Activated T-cell treated with anti-CD3 and anti-CD28 coated beads for 4 hours (primary cell): ENCODE results near the gene ANKRD39.

Experiments
- DNase-seq: peaks from one replicate; pipeline ENCODE4 v3.0.0-alpha.2; 2020

Gene ANKRD39

DNA sequence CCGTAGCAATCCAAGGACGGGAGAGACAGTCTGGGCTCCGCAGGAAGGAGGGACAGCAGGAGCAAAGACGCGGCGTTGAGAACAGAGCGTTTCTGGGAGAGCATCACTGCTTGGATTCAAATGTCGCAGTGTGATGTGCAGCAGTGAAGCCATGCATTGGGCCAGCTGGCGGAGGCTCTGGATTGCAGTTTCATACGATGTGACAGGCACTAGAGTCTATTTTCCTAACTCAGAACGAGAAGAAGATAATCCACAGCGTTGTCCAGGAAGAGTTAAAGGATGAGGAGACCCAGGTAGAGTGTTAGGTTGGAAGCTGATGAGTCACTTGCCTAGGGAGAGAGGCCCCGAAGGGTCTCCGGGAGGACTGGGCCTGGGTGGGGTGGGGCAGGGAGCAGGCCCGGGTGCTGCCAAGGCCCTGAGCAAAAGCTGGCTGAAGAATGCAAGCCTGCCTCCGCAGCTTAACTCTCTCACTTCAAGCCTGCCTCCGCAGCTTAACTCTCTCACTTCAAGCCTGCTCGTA is 29.7 kb upstream of the ANKRD39 start:
- DNase-seq, result no peak

DNA sequence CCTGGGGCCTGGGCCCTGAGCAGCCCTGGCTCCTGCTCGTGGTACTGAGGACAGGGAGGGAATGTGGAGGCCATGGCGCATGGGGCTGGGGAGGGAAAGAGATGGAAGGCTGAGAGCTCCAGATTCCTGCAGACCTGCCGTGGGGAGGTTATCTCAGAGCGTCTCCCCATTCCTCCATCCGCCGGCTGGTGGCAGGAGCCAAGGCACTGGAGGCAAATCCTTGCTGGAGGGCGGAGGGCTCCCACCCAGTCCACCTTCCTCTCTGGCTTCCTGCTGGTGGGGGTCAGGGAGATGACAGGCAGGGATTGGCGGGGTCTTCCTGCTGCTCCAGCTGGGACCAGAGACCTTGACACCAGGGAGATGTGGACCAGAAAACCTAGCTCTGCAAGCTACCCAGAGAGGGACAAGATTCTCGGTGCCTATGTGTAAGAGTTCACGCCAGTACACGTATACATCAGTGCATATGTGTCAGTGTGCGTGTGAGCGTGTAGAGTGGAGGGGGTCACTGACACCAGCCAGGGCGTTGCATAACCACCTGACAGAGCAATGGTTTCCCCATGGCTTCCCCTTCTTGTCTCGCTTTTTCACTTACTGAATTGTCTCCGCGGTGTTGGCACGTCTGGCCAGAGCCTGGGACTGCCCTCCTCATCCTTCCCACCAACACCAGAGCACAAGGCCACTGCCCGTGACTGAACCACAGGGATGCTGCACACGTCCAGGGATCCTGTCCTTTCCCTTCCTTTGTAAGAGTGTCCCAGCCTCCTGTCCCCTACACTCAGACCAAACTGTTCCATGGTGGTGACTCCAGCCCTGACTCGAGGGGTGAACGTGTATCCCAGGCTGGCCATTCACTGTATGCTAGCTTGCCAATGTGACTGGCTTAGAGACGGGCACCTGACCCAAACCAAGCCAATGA is 27.9 kb upstream of the ANKRD39 start:
- DNase-seq, result no peak

DNA sequence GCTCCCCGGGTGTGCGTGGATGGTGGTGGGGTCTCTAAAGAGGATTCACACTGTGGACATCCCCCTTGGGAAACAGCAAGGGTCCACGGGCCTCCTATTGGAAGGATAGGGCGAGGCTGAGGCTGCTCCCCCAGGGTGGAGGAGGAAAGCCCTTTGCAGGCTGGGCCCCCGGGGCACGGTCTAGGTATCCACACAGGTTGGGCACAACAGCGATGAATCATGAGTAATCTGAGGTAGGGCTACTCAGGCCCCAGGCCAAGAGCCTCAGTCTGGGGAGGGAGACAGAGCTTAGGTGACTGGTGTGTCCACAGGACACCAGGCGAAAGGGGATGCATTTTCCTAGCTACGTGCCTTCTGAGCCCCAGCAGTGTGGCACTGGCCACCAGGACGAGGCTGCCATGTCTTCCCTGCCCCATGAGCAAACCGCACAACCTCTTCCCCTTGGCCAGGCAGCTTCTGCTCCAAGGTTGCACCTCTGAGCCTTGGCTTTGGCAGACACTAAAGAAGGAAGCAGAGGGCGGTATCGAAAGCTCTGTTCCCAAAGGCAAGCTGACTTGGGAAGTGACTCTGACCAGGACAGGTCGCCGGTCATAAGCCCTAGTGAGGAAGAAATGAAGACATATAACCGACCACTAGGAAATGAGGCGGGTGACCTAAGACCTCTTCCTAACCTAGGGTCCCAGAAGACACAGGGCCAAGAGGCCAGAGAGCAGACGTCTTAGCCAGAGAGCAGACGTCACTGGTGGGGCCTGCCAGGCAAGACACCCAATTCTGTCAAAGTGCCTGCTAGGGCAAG is 26.7 kb upstream of the ANKRD39 start:
- no peak for DNase-seq

DNA sequence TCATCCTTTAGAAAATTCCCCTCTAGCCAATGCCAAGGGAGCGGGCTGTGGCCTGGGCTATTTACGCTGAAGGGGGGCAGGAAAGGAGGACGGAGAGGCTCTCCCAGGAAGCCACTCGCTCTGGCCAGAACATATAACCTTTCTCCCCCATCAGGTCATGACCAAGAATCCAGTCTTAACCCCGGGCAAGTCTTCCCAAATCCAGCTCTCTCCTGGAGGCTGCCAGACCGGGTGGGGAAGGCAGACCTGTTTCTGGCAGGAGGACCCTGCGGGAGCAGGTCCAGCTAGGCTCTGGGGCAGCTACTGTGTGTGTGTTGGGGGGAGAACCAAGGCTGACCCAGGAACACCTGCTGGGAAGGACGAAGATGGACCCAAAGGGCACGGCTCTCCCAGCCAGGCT is 25.5 kb upstream of the ANKRD39 start:
- no peak for DNase-seq

DNA sequence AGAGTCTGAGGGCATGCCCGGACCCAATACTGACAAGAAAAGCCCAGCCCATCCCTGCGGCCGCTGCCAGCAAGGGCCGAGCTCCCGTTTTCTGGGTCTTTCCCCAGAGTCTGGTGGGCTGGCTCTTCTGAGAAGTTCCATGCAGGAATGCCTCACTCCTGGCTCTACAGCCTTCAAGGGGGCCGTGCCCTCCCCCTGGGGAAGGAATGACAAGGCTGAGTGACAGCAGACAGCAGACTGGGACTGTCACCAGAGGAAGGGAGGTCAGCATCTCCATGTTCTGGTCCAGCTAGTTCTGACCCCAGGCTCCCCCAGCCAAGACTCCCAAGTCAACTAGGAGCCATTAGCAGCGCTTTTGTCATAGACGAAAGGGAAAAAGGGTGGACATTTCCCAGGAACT is 25.1 kb upstream of the ANKRD39 start:
- no peak for DNase-seq

DNA sequence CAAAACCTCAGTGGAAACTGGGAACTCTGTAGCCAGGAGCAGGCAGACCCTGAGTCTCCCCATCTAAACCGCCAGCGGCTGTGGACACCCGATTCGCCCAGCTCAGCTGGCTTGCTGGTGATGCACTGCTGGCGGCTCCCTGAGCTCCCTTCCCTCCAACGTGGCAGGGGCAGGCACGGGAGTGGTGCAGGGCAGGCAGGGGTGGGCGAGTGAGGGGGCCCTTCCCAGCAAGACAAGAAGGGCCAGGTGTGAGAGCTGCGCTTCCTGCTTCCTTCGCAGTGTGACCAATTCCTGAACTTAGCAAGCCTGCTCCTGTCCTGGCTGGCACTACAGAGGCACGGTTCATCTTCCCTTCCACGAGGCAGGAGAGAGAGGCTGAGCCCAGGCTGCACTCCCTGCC is 24.4 kb upstream of the ANKRD39 start:
- no peak for DNase-seq

DNA sequence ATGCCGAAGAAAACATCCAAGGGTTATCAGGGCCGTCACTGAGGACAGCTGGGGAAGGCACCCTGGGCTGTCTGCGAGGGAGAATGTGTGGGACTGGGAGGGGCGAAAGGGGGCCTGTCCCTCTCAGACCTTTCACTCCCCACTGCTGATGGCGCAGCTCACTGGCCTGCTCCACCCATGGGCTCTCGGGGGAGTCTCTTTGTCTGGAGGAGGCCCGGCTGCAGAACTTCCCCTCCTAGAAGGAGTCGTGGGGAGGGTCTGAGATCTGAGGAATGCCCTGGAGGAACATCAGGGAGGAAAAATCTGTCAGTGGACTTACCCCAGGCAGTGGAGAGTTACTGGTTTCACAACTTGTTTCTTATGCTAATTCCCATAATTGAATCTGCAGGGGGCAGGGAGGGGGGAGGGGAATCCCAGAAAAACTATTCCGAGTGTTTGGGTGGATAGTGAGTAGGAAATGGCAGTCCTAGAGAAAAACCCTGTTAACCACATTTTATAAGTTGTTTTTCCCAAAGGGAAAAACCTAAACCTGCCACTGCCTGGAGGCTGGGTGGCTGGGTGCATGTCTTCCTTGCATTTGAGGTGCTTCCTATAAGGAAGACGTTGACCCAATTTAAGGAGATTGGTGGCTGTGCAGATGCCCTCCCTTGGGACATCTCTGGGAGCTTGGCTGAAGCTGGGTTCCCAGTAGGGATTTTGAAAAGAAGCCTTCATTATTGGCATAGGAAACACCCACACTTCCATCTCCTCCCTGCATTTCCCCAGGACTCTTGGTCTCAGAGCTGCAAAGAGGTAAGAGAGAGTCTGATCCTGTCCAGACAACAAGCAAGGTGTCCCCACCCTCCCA is 23.8 kb upstream of the ANKRD39 start:
- DNase-seq, result no peak

DNA sequence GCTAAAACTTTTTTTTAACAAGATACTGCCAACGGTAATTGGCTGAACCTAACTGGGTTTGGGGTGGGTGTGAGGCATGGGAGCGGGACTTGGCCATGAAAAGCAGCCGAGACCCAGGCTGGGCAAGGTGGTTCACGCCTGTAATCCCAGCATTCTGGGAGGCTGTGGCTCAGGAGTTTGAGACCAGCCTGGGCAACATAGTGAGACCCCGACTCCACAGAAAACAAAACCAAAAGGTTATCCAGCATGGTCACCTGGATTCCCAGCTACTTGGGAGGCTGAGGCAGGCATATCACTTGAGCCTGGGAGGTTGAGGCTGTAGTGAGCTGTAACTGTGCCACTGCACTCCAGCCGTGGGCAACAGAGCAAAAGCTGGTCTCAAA is 23.1 kb upstream of the ANKRD39 start:
- no peak for DNase-seq

DNA sequence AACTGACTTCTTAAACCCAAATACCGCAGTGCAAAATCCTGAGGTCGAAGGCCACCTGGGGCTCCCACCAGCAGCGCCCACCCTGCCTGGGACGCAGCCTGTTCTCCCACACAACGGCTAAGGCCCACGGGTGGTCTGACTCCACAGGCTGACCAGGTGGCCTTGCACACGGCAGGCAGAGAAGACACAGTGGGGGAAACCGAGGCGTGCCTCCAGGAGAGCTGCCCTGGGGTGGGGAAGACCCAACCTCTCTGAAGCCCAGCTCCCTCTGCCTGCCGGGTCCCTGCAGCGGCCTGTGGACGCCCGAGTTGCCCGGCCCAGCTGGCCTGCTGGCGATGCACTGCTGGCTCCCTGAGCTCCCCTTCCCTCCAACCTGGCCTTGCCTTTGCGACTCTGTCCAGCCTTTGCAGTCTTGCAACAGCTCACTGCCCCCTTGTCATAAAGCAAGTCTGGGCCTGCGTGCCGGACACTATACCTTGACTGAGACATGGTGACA is 21.8 kb upstream of the ANKRD39 start:
- no peak for DNase-seq

DNA sequence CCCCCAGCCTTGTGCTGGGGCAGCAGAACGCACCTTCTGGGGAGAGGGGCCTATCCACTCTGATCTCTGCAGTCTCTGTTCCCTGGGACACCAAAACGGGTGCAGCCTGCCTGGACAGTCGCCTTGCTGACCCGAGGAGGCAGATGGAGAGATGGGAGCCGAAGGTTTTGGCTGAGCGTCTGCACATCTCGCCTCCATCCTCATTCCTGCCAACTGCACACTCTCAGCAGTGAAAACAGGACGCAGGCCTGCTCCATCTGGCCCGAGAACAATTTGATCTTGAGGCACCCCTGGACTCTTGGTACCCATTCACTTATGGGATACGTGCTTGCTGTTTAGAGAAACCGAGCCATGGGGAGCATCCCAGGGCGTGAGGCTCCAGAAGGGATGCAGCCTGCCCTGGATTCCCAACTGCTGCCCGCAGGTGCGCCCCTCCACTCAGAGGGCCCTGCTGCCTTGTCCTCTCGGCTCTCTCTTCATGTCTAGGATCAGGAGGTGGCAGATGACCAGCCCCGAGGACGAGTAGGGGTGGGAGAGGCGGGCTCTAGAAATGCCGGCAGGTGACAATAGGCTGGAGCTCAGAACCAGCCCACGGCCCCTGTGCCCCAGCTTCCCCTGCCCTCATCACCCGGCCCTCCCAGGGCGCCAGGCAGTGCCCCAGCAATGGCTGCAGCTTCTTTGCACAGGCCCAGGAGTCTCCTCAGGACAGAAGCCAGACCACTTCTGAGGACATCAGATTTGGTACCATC is 21.2 kb upstream of the ANKRD39 start:
- DNase-seq, result no peak

DNA sequence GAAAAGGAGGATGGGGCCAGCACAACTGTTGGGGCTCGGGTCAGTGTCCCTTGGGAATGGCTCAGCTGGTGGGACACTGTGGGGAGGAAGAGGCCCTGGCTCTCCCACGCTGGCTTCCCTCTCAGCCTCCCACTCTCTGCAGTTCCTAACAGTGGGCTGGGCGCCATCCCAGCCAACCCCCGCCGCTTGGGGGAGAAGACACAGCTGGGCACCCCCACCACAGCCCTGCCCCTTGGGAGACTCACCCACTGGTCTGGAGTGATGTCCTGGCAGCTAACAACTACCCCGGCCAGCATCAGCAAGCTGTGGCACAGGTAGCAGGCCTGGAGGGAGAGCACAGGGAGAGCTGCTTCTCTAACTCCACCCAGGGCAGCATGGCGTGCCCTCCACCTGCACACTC is 20.4 kb upstream of the ANKRD39 start:
- DNase-seq, result no peak

DNA sequence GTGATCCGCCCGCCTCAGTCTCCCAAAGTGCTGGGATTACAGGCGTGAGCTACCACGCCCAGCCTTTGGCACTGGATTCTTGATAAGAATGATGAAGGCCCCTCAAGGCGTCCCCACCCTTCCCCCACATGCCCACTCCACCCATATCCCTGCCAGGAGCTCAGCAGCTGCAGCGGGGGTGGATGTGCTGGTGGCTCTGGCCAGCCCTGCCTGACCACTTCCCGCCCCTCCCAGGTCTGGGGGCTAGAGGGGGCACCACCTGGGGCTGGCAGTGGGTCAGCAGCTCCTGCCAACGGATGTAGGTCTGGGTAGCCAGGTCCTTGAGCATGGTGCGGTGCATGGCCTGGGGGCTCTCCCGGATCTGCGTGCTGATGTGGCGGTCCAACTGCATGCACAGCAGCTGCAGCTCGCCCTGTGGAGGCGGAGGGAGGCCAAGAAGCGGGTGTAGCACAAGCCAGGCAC is 19.8 kb upstream of the ANKRD39 start:
- DNase-seq, result no peak

DNA sequence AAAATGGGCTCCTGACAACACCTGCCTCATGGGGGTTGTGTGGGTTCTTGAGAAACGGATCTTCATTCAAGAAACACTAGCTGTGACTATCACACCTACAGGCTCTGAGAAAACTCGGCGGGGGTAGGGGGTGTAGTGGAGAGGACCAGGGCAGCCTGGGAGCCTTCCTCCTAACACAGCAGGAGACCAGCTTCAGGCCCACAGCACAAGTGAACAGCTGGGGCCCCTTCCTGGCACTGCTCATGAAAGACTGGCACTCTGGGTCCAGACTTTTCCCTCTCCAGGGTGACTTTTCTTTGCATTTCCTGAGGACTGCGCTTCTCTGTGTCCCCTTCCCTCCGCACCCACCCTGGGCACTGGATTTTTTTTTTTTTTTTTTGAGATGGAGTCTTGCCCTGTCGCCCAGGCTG is 19.2 kb upstream of the ANKRD39 start:
- no peak for DNase-seq

DNA sequence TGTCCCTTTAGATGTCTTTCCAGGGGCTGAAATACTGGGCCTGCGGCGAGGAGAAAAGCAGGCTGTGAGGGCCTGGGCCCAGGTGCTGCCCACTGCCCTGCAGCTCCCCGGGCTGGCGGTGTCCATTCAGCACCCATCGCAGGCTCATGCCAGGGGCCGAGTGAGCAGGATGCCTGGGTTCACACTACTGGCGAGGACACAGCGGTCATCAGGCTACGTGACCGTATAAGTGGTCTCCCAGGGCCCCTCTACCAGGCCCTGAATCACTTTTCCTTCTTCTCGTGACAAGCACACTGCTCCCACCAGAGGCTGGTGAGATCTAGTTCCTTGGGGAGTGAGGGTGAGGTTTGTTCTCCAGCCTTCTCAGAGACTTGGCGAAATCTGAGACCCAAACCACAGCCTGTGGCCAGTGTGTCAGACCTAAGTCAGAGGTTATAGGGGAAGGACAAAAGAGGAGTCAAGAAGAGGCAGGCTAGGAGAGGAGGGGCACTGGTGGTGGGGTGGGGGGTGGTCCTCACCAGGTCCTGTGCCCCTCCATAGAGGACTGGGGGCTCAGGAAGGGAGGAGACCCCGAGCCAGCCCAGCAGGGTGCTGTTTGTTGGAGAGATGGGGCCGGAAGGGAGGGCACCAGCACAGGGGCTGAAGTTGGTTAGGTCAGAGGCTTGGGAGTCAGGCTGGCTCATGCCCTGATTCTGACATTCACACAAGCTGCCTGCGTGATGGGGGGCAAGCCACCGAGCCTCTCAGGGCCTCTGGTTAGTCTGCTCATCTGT is 18.6 kb upstream of the ANKRD39 start:
- DNase-seq, result no peak

DNA sequence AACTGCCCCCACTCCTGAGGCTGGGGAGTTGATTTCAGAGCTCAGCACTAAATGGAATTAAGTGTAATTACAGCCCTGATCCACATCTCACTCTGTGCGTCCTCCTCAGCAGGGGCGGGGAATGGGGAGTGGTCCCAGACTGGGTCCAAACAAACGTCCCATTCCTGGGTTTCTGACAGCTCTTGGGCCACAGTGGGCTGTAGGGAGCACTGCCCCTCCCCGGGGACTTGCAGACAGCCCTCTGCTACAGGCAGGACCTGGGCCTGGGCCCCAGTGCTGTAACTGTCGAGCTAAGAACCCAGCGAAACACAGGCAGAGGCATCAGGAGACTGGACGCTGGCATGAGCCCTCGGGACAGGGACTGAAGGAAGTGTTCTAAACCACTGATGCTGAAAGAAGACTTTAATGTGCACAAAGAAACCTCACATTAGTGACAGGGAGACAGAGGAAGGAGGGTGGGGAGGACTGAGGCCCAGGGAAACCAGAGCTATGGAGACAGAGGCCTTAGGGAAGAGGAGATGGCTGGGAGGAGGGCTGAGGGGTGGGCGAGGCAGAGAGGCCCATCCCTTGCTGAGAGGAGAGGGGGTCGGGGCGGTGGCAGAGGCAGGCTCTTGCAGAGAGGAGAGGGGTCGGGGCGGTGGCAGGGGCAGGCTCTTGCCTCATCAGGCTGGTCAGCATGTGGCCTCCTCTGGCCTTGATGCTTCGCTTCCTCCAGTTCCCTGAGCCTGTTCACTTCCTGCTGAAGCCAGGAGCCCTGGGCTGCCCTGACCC is 17.9 kb upstream of the ANKRD39 start:
- DNase-seq, result no peak

DNA sequence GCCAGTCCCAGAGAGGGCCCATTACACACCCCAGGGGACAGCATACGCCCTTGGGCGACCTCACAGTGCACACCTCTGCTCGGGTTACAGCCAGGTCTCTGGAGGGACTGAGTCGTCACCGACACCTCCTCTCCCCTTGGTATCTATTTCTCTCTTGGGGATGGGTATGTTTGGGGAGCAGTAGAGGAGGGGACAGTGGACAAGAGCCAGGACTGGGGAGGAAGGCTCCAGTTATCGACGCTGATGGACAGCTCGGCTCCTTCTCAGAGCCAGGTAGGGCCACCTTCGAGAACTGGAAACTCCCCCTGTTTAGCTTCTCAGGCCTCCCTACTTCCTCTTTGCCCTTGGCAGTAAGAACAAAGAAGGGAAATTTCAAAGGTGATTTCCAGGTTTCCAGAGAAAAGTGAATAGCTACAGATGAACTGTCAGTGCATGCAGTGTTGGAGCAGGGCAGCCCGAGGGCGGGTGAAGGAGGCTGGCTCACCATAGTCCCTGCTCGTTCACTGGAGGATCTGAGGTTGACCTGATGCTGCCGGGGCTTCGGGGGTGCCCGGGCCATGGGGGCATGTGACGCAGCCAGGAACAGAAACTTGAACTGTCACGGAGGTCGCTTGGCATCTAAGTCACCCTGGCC is 16.5 kb upstream of the ANKRD39 start:
- DNase-seq, result no peak

DNA sequence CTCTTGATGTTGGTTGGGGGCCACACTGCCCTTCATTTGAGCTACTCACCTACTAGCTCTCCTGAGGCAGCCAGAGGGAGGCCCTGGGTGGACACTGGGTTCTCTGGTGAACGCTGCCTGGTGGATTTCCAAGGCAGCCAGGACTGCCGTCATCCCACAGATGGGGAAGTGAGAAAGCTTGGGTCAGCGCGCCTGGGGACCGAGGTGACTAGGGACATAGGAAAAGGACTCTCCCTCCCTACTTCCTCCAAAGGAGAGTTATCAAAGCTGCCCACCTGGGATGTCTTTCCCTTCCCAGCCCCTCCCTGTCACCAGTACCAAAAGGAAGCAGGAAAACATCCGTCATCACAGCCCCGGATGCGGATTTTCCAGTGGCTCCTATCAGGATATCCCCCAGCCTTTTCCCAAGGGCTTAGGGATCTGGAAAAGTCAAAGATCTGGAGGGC is 15.9 kb upstream of the ANKRD39 start:
- DNase-seq, result no peak

DNA sequence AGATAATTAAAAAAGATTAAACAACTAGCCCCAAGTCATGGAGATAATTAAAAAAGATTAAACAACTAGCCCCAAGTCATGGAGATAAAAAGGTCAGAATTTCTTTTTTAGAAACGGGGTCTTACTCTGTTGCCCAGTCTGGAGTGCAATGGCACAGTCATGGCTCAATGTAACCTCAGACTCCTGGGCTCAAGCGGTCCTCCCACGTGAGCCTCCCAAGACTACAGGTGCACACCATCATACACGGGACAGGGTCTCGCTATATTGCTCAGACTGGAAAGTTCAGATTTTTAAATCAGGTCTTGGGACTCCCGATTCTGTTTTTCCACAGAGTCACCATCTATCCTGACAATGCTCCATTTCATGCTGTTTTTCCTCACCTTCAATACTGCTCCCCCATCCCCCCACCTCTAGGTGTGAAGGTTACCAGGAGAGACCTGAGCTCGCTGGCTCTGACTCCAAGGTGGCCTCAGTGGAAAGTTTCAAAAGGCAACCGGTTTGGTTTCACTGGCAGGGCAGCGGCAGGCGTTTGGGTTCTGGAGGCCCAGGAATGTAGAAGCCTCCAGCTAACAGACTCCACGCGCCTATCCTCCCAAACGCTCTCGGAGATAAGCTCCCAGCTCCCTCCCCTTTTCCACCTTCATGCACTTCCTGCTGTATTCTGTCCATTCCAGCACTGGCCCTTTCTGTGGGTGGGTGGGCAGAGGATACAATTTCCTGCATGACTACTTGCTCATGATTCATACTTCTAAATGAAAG is 15.0 kb upstream of the ANKRD39 start:
- no peak for DNase-seq
